NCI-H510A (cell line): ENCODE data around the gene RAB36.

Source experiments
- DNase-seq: peaks from one replicate; lab custom pipeline; 2025; lab: John Stamatoyannopoulos, UW

The RAB36 gene

GRCh38 chr22:23137905-23138561 lies 7.2 kb upstream of the RAB36 start:
- no peak for DNase-seq

- DNase-seq, result no peak
Observed at GRCh38 chr22:23138584-23139435, 6.5 kb upstream of the RAB36 start.

- DNase-seq, result no peak
Observed at GRCh38 chr22:23140385-23140784, 4.9 kb upstream of the RAB36 start.

- no peak for DNase-seq
Observed at GRCh38 chr22:23142546-23143105, 2.7 kb upstream of the RAB36 start.

GRCh38 chr22:23143119-23143518 lies 2.2 kb upstream of the RAB36 start:
- DNase-seq, result no peak

- DNase-seq, result no peak
Observed at GRCh38 chr22:23144432-23144831, 845 bp upstream of the RAB36 start.

GRCh38 chr22:23145878-23146470 lies 697 bp downstream of the RAB36 start:
- DNase-seq, result no peak

- DNase-seq, result no peak
Observed at GRCh38 chr22:23146478-23147205, 1.4 kb downstream of the RAB36 start.

- DNase-seq, result no peak
Observed at GRCh38 chr22:23147617-23148387, 2.5 kb downstream of the RAB36 start.

GRCh38 chr22:23149743-23150238 lies 4.5 kb downstream of the RAB36 start:
- DNase-seq, result no peak

- no peak for DNase-seq
Observed at GRCh38 chr22:23150762-23151161, 5.5 kb downstream of the RAB36 start.

GRCh38 chr22:23151827-23152226 lies 6.5 kb downstream of the RAB36 start:
- DNase-seq, result no peak

GRCh38 chr22:23152238-23153114 lies 7.2 kb downstream of the RAB36 start:
- DNase-seq, result no peak

GRCh38 chr22:23153994-23154393 lies 8.7 kb downstream of the RAB36 start:
- DNase-seq, result no peak

GRCh38 chr22:23154461-23154860 lies 9.2 kb downstream of the RAB36 start:
- DNase-seq, result no peak

GRCh38 chr22:23155143-23155542 lies 9.9 kb downstream of the RAB36 start:
- no peak for DNase-seq

- no peak for DNase-seq
Observed at GRCh38 chr22:23155831-23156230, 10.6 kb downstream of the RAB36 start.

GRCh38 chr22:23156286-23156685 lies 11.0 kb downstream of the RAB36 start:
- no peak for DNase-seq

- DNase-seq, result no peak
Observed at GRCh38 chr22:23157560-23158515, 12.6 kb downstream of the RAB36 start.
